Mammary epithelial cell (primary cell): ENCODE data around the gene SHPK.

ENCODE experiments used
- EZH2 ChIP-seq: IDR thresholded peaks from 2 replicates; pipeline ENCODE4 v1.6.1; 2012; ENCODE audit warnings: low read length, inconsistent platforms, borderline replicate concordance
- TF ChIP-seq, protein P1 (sequence below), 2 donors: IDR thresholded peaks in 1 of 2; conservative IDR thresholded peaks in 1 of 2; 2 replicates each; pipeline ENCODE4 v1.5.1; 2011 to 2012; ENCODE audit warnings: inconsistent platforms in 2 of 2, low read length in 2 of 2, mild to moderate bottlenecking in 2 of 2, control low read depth in 1 of 2, low read depth in 1 of 2; ENCODE audit not compliant: insufficient read depth in 1 of 2; ENCODE audit errors: extremely low read depth in 1 of 2

DNA sequence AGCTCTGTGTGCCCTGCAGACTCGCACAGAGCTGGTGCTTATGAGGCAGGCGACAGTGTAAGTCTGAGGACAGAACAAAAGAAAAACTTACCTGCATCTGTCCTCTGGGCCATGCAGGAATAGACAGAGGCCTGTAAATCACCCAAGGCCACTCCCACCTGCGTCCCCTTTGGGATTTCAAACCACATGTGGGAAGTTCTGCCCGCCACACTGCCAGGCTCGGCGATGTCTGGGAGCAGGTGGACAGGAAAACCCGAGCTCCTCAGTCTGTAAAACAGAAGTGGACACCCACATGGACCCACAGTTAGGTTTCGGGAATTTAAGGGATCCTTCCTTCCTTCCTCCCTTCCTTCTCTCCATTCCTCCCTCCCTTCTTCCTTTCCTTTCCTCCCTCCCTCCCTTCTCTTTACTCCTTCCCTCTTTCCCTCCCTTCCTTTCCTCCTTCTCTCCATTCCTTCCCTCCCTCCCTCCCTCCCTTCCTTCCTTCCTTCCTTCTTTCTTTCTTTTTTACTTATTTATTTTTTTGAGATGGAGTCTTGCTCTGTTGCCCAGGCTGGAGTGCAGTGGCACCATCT is 14.8 kb downstream of the SHPK start:
- TF ChIP-seq, protein P1, sequence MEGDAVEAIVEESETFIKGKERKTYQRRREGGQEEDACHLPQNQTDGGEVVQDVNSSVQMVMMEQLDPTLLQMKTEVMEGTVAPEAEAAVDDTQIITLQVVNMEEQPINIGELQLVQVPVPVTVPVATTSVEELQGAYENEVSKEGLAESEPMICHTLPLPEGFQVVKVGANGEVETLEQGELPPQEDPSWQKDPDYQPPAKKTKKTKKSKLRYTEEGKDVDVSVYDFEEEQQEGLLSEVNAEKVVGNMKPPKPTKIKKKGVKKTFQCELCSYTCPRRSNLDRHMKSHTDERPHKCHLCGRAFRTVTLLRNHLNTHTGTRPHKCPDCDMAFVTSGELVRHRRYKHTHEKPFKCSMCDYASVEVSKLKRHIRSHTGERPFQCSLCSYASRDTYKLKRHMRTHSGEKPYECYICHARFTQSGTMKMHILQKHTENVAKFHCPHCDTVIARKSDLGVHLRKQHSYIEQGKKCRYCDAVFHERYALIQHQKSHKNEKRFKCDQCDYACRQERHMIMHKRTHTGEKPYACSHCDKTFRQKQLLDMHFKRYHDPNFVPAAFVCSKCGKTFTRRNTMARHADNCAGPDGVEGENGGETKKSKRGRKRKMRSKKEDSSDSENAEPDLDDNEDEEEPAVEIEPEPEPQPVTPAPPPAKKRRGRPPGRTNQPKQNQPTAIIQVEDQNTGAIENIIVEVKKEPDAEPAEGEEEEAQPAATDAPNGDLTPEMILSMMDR (conservative IDR thresholded peaks at IDR 0.05 in 1 of 2, IDR thresholded peaks at IDR 0.05 in 1 of 2; ENCODE audit: extremely low read depth in 1 of 2, insufficient read depth in 1 of 2, low read depth in 1 of 2, low read length in 2 of 2): no peak
- no peak for TF ChIP-seq EZH2
